AG10803 (cell line): ENCODE results near the gene ELOVL7.

ENCODE experiments used
- DNase-seq: peaks from one replicate; pipeline ENCODE4 v3.0.0; 2010; ENCODE audit warnings: low read depth
- H3K4me3 ChIP-seq: 2 replicates; pipeline ENCODE4 v1.5.1; 2011; ENCODE audit warnings: mild to moderate bottlenecking, low read length, control low read depth
- TF ChIP-seq, protein P1 (sequence below): conservative IDR thresholded peaks from 2 replicates; pipeline ENCODE4 v1.5.1; 2011; ENCODE audit warnings: mild to moderate bottlenecking, low read length, control low read depth, inconsistent platforms

Gene ELOVL7

DNA sequence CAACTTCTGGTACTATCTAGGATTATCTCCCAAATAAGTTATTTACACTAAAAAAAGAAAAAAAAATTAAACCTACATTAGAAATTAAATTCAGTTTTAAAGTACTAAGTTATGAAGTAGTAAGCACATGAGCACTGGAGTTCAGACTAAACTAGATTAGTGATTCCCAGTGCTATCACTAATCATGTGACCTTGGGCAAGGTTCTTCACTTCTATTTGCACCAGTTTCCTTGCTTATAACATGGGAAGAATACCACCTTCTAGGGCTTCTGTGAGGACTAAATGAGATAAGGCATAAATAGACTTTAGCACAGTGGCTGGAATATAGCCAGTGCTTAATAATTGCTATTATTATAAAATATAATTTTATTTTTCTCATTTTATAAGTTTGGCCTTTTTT lies 10.5 kb downstream of the ELOVL7 start:
- no peak for DNase-seq
- TF ChIP-seq, protein P1, sequence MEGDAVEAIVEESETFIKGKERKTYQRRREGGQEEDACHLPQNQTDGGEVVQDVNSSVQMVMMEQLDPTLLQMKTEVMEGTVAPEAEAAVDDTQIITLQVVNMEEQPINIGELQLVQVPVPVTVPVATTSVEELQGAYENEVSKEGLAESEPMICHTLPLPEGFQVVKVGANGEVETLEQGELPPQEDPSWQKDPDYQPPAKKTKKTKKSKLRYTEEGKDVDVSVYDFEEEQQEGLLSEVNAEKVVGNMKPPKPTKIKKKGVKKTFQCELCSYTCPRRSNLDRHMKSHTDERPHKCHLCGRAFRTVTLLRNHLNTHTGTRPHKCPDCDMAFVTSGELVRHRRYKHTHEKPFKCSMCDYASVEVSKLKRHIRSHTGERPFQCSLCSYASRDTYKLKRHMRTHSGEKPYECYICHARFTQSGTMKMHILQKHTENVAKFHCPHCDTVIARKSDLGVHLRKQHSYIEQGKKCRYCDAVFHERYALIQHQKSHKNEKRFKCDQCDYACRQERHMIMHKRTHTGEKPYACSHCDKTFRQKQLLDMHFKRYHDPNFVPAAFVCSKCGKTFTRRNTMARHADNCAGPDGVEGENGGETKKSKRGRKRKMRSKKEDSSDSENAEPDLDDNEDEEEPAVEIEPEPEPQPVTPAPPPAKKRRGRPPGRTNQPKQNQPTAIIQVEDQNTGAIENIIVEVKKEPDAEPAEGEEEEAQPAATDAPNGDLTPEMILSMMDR, result no peak

DNA sequence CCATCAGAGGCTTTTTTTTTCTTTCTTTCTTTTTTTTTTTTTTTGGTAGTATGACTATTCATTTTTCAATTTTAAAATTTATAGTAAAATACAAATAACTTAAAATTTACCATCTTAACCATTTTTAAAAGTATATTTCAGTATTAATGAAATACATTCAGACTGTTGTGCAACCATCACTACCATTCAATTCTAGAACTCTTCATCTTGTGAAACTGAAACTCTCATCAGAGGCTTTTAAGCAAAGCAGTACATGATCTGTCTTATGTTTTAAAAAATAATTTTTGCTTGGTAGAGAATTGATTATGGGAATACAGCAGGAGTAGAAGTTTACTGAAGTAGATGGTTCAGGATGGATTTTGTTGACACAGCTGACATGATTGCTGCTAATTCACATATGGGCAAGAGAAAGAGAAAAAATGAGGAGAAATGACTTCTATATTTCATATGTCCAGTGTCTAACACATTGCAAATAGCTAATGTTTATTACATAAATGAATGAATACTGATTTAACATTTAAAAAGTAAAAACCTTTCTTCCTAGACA lies 13.4 kb downstream of the ELOVL7 start:
- DNase-seq, result no peak
- no peak overlapping the region for H3K4me3 ChIP-seq
- TF ChIP-seq, protein P1, result no peak

More for the DNA sequence above, 10.5 kb downstream of the ELOVL7 start:
- H3K4me3 ChIP-seq, result no peak overlapping the region

DNA sequence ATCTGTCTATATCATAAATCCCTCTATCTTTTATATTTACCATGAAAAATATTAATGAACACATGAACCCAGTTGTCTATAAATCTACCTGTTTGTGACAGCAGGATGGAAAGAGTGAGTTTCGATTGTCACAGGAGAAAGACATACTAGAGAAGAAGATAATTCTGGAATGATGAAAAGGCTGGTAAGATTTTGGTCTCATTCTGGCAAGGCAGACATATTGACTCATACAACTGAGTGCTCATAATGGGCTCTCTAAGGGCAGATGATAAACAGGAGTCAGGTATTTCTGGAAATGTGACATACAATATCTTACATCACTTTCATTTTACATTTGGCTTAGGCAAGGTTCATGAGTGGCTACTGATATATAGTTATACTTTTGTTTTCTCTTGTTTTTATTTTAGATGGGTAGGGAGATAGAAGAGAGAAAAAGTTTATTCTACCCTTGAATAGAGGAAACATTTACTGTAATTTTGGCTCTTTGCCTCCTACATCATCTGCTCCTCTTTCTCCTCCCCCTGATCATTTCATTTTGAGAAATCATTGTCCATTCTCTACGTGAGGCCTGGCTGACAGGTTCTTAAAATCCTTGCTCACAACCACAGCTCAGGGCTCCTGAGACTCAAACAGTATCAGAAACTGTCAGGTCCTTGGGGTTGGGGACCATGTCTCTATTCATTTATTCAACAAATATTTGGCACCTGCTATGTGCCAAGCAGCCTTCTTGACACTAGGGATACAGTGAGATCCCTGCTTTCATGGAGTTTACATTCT lies 14.4 kb downstream of the ELOVL7 start:
- TF ChIP-seq, protein P1, result no peak
- no peak overlapping the region for H3K4me3 ChIP-seq
- no peak for DNase-seq

DNA sequence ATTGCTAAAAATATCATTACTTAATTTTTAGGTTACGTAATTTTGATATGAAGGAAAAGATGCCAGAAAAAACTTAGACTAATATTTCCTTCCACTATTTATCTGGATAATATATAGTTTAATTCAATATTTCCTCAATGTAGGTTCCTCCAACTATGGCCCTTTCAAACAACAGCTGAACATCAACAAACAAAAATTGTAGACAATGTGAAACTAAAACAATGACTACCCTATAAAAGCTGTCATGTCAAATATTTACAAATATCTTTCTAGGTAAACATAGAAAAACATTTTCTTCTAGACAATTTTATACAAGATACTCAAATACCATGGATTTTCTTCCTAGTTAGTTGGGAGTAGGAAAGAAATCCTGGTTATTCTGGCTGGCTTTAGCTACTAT lies 16.9 kb downstream of the ELOVL7 start:
- DNase-seq, result no peak
- no peak overlapping the region for H3K4me3 ChIP-seq
- TF ChIP-seq, protein P1, result no peak

DNA sequence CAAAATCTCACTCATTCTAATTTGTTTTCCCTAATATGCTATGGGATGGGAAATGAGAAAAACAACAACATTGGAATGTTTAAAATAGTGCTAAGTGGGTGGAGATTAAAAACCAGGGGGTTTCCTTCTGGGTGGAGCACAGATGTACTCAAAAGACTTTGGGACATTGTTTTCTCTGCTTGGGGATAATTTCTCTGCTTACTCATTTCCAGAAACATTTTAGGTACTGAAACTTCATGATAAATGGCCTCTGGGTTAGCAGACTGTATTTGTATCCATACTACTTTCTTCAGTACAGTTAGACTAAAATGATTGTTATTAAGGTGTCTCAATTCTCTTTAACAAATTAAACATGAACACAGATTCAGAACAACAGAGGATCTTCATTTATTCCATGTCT lies 17.4 kb downstream of the ELOVL7 start:
- H3K4me3 ChIP-seq, result no peak overlapping the region
- DNase-seq, result no peak
- TF ChIP-seq, protein P1, result no peak

DNA sequence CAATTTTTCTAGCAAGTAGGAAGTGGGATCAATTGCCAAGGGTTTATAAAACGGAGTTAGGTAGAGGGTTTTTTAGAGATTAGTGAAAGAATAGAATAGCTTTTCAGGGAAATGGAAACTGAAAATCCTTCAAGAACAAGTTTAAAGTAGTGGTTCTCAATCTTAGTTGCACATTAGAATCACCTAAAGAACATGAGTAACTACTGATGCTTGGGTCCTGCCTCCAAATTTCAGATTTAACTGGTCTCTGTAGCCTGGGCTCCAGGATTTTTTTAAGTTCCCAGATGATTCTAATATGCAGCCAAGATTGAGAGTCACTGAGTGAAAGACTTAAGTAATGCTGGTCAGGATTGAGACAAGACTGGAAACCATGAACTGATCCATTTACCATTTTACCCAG lies 20.5 kb downstream of the ELOVL7 start:
- H3K4me3 ChIP-seq, result no peak overlapping the region
- no peak for DNase-seq
- TF ChIP-seq, protein P1, result no peak

DNA sequence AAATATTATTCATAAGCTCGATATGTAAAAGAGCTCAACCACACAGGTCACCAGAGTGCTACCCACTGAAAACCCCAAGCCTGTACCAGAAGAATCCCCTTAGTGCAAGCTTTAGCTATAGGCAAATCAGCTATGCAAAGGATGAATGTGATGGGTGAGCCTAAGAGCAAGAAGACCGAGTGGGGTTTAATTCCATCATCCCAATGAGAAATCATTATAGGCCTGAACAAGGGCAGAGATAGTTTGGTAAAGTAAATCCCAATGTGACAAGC lies 21.8 kb downstream of the ELOVL7 start:
- H3K4me3 ChIP-seq, result no peak overlapping the region
- DNase-seq, result no peak
- TF ChIP-seq, protein P1, result no peak
